K562 (cell line): ENCODE results near the gene MTERF4. TPM values are rescaled to one million over a fixed set of nuclear protein-coding genes. Genes with fewer than 3 reads are reported as not detected.

Experiments used
- ATAC-seq: fragments of 200-7000 bp; cut with Tn5 transposase; 3 replicates; pipeline ENCODE4 v1.9.1; 2020; ENCODE audit warnings: moderate library complexity
- BruUV-seq: library from RNA; stranded (reverse); fragments of 400-500 nt; replicated peaks from 2 replicates; lab custom pipeline; 2021; lab: Mats Ljungman, UMichigan
- CTCF ChIA-PET: fragments of 300-600 bp; formaldehyde crosslinking; extraction: SDS; loops from one replicate; lab custom pipeline; 2021; ENCODE audit warnings: low intra/inter-chr PET ratio; lab: Yijun Ruan, JAX
- POLR2A ChIA-PET: fragments of 300-600, 350-650 bp; sonication (Branson Sonifier 250); formaldehyde crosslinking; extraction: SDS; loops from one replicate; lab custom pipeline; 2021; ENCODE audit warnings: antibody characterized with exemption, inconsistent platforms; lab: Yijun Ruan, JAX
- DNase-seq, 4 experiments: peaks; one replicate each; pipeline versions ENCODE4 v3.0.0 to v3.0.0-alpha.2; 2011 to 2018; ENCODE audit warnings: low spot score in 3 of 4, mixed read lengths in 3 of 4; ENCODE audit errors: extremely low read depth in 1 of 4
- FAIRE-seq: peaks from 2 replicates; lab custom pipeline; 2011; peaks lifted over from hg19 to GRCh38; lab: Jason Lieb, UNC
- H2AFZ ChIP-seq: 2 replicates; pipeline ENCODE4 v1.6.0; 2011; ENCODE audit warnings: low read depth, low read length, control low read depth, inconsistent platforms
- H3K27ac ChIP-seq: fragments of 200-600 bp; 3 replicates; pipeline ENCODE4 v1.8.0; 2011; ENCODE audit warnings: low read depth, mild to moderate bottlenecking, control low read depth, inconsistent platforms, low read length, moderate library complexity, mixed read lengths; ENCODE audit errors: extremely low read depth
- H3K27me3 ChIP-seq, 2 experiments: fragments of 300-600 bp in 1 of 2; 2 replicates in 1 of 2; 3 replicates in 1 of 2; pipeline versions ENCODE4 v1.6.0 to v1.8.0; 2011; ENCODE audit warnings: inconsistent platforms in 2 of 2, low read length in 2 of 2, mild to moderate bottlenecking in 1 of 2, mixed read lengths in 1 of 2, moderate library complexity in 1 of 2; ENCODE audit not compliant: control insufficient read depth in 2 of 2, insufficient read depth in 2 of 2
- H3K36me3 ChIP-seq: fragments of 300-600 bp; 3 replicates; pipeline ENCODE4 v1.8.0; 2011; ENCODE audit warnings: mild to moderate bottlenecking, low read length, inconsistent platforms; ENCODE audit not compliant: control insufficient read depth, insufficient read depth
- H3K4me1 ChIP-seq, 2 experiments: fragments of 200-600 bp in 1 of 2; replicated peaks in 1 of 2; 2 replicates in 1 of 2; 3 replicates in 1 of 2; pipeline versions ENCODE4 v1.5.1 to v1.8.0; 2011; ENCODE audit warnings: inconsistent platforms in 2 of 2, low read length in 2 of 2, mild to moderate bottlenecking in 1 of 2, mixed read lengths in 1 of 2, moderate library complexity in 1 of 2; ENCODE audit not compliant: control insufficient read depth in 2 of 2, insufficient read depth in 2 of 2
- H3K4me2 ChIP-seq: 2 replicates; pipeline ENCODE4 v1.6.1; 2011; ENCODE audit warnings: low read length, control low read depth, inconsistent platforms, mixed read lengths; ENCODE audit not compliant: insufficient read depth
- H3K4me3 ChIP-seq: fragments of 200-600 bp; sonication (generic), shearing (Covaris generic); 2 replicates; pipeline ENCODE4 v1.5.1; 2016; ENCODE audit warnings: control low read depth, inconsistent platforms
- H3K79me2 ChIP-seq: fragments of 200-600 bp; 3 replicates; pipeline ENCODE4 v1.8.0; 2011; ENCODE audit warnings: low read length, inconsistent platforms; ENCODE audit not compliant: control insufficient read depth, insufficient read depth
- H3K9ac ChIP-seq, 2 experiments: 2 replicates each; pipeline versions ENCODE4 v1.6.0 to v1.6.1; 2011; ENCODE audit warnings: low read depth in 2 of 2, low read length in 2 of 2, control low read depth in 1 of 2, inconsistent platforms in 1 of 2, mild to moderate bottlenecking in 1 of 2, mixed read lengths in 1 of 2; ENCODE audit not compliant: insufficient read depth in 1 of 2
- H3K9me1 ChIP-seq: one replicate; pipeline ENCODE4 v1.6.0; 2011; ENCODE audit warnings: inconsistent platforms, mild to moderate bottlenecking, low read length, moderate library complexity; ENCODE audit not compliant: control insufficient read depth, insufficient read depth
- H3K9me3 ChIP-seq: replicated peaks from 2 replicates; pipeline ENCODE4 v1.5.1; 2011; ENCODE audit warnings: low read depth, low read length, inconsistent platforms; ENCODE audit not compliant: control insufficient read depth, insufficient read depth
- H4K20me1 ChIP-seq: replicated peaks from 2 replicates; pipeline ENCODE4 v1.6.1; 2011; ENCODE audit warnings: low read length, inconsistent platforms, mixed read lengths; ENCODE audit not compliant: control insufficient read depth, insufficient read depth
- MIER1 ChIP-seq: fragments of 450-650 bp; IDR thresholded peaks from 2 replicates; pipeline ENCODE4 v1.6.1; 2016; ENCODE audit warnings: antibody characterized with exemption, mild to moderate bottlenecking, low read depth
- NFE2L1 ChIP-seq: fragments of 450-650 bp; IDR thresholded peaks from 2 replicates; pipeline ENCODE4 v1.6.1; 2016; ENCODE audit warnings: missing genetic modification characterization, low read depth, mild to moderate bottlenecking, missing compliant biosample characterization, moderate library complexity, borderline replicate concordance
- PURB ChIP-seq: sonication (generic); formaldehyde crosslinking; IDR thresholded peaks from 2 replicates; pipeline ENCODE4 v1.9.0; 2021; ENCODE audit warnings: low read depth, mild to moderate bottlenecking, missing genetic modification reagents
- SP1 ChIP-seq: sonication (generic); formaldehyde crosslinking; IDR thresholded peaks from 2 replicates; pipeline ENCODE4 v1.8.1; 2022; ENCODE audit warnings: mild to moderate bottlenecking, missing genetic modification reagents
- ZBTB1 ChIP-seq: sonication (generic); formaldehyde crosslinking; IDR thresholded peaks from 2 replicates; pipeline ENCODE4 v1.8.1; 2023; ENCODE audit warnings: missing genetic modification reagents, low read depth, mild to moderate bottlenecking, borderline replicate concordance
- ZNF41 ChIP-seq: fragments of 250-450 bp; sonication (Bioruptor Pico); conservative IDR thresholded peaks from 2 replicates; pipeline ENCODE4 v1.4.0; 2020; ENCODE audit warnings: mild to moderate bottlenecking
- WGBS: fragments of 100-300 bp; shearing (Covaris generic); methylation state at CpG from one replicate; pipeline ENCODE4 v1.1.6; 2016; ENCODE audit warnings: low coverage, mixed read lengths; ENCODE audit not compliant: insufficient coverage; ENCODE audit errors: missing lambda C conversion rate; 5-methylcytosine and 5-hydroxymethylcytosine counted together
- in situ Hi-C: fragments of 300-500 bp; cut with MboI; formaldehyde crosslinking; loops from 4 replicates; pipeline ENCODE4 v1.15.0; 2018; ENCODE audit warnings: inconsistent platforms, mixed read lengths
- intact Hi-C: fragments of 100-400 bp; cut with micrococcal nuclease; formaldehyde crosslinking; loops from 2 replicates; pipeline ENCODE4 v1.14.2; 2022
- polyA plus RNA-seq, 8 experiments: library from polyadenylated mRNA; depleted of rRNA in 4 of 8; stranded (reverse) in 5 of 8; unstranded in 3 of 8; fragments of >200 nt; fragmentation: Nextera tagmentation in 2 of 8; fragmentation: Illumina TruSeq in 1 of 8; extraction: Ambion mirVana in 2 of 8; extraction: Trizol in 1 of 8; gene quantifications; 2 replicates each; pipeline versions ENCODE4 v1.2.1 to v1.2.3, GENCODE V29; 2011 to 2014; ENCODE audit warnings: inconsistent platforms in 1 of 8, missing spikeins in 1 of 8
- total RNA-seq, 7 experiments: library from RNA; depleted of rRNA in 6 of 7; stranded (reverse); fragments of >200 nt in 6 of 7; fragmentation: Illumina TruSeq in 2 of 7; extraction: Trizol in 2 of 7; gene quantifications; 2 replicates each; pipeline versions ENCODE4 v1.2.1 to v1.2.3, GENCODE V29; 2011 to 2021; ENCODE audit warnings: low replicate concordance in 1 of 7
- TF ChIP-seq, protein P1 (sequence below), 2 experiments: fragments of 250-450 bp in 1 of 2; fragments of 450-650 bp in 1 of 2; sonication (Bioruptor Pico) in 1 of 2; IDR thresholded peaks; 2 replicates each; pipeline versions ENCODE4 v1.6.1 to v1.8.0; 2016 to 2021; ENCODE audit warnings: mild to moderate bottlenecking in 2 of 2, moderate library complexity in 2 of 2, missing compliant biosample characterization in 1 of 2, missing genetic modification characterization in 1 of 2
- TF ChIP-seq, protein P2 (sequence below): sonication (generic); formaldehyde crosslinking; IDR thresholded peaks from 2 replicates; pipeline ENCODE4 v1.8.1; 2023; ENCODE audit warnings: mild to moderate bottlenecking, missing genetic modification reagents
- TF ChIP-seq, protein P3 (sequence below): fragments of 450-650 bp; IDR thresholded peaks from 2 replicates; pipeline ENCODE4 v1.6.1; 2017; ENCODE audit warnings: antibody characterized with exemption, mild to moderate bottlenecking
- TF ChIP-seq, protein P4 (sequence below): fragments of 250-450 bp; sonication (Bioruptor Pico); IDR thresholded peaks from 2 replicates; pipeline ENCODE4 v1.4.0; 2020

Gene MTERF4
- total and polyA plus RNA-seq, 9 of the 15 experiments (the other 6 are each of a cell fraction or from before 2014, with no cell fraction given) = 15.3 to 29.6 (median 21.2) TPM

DNA sequence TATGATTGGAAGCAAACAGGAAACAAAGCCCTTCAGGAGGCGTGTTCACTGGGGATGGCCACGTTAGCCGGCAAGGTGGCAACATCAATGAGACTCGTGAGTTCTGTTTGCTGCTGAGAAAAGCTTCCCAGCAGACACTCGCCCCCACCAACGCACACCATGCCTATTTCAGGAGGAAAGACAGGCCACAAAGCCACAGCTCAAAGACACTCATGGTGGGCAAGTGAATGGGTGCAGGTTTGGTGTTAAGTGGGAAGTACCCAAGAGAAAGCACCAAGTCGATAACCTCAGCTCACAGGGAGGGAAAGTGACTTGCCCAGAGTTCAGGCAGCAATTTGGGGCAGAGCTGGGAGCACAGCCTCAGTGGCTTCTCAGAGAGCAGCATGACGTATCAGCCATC is 10.5 kb upstream of the MTERF4 start:
- no peak for ATAC-seq
- Histone ChIP-seq H3K9me3 (no peaks in the 10 kb centered on the region), H3K9me1 (no peaks in the 10 kb centered on the region), H3K4me2 (no peak overlapping the region), H4K20me1 (no peaks in the 10 kb centered on the region), H3K36me3 (peaks cover 8% of the 10 kb centered on the region; the same call in 1 of the 3 replicates), H3K4me3 (no peak overlapping the region), H3K79me2 (no peaks in the 10 kb centered on the region), H3K9ac (no peak overlapping the region), H2AFZ (no peak overlapping the region), H3K27ac (no peak overlapping the region), H3K27me3 (no peaks in the 10 kb centered on the region), H3K4me1 (no peaks in the 10 kb centered on the region)
- 67% methylated on average over 6 of the region's 8 CpGs for WGBS
- no peak for DNase-seq
- no peak for FAIRE-seq
- in situ Hi-C loops = no loop called here
- ChIA-PET POLR2A (interaction anchor here (0.6 kb wide), 1 partner anchor 120 kb away, joined by 3 read pairs; no protein-coding TSS in a partner anchor), CTCF (no interaction called here)
- no TSS peak for BruUV-seq
- intact Hi-C loops = no loop called here
- TF ChIP-seq SP1 (no peak), MIER1 (no peak), ZNF41 (CRISPR knock-in tag) (no peak), PURB (CRISPR knock-in tag) (no peak), NFE2L1 (tag) (no peak), ZBTB1 (no peak)
- TF ChIP-seq, protein P1, sequence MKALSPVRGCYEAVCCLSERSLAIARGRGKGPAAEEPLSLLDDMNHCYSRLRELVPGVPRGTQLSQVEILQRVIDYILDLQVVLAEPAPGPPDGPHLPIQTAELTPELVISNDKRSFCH (CRISPR knock-in tag; IDR thresholded peaks at IDR 0.05) = no peak
- TF ChIP-seq, protein P1 (tag; IDR thresholded peaks at IDR 0.05) = no peak
- TF ChIP-seq, protein P2, sequence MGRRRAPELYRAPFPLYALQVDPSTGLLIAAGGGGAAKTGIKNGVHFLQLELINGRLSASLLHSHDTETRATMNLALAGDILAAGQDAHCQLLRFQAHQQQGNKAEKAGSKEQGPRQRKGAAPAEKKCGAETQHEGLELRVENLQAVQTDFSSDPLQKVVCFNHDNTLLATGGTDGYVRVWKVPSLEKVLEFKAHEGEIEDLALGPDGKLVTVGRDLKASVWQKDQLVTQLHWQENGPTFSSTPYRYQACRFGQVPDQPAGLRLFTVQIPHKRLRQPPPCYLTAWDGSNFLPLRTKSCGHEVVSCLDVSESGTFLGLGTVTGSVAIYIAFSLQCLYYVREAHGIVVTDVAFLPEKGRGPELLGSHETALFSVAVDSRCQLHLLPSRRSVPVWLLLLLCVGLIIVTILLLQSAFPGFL (CRISPR knock-in tag) = no peak
- TF ChIP-seq, protein P3, sequence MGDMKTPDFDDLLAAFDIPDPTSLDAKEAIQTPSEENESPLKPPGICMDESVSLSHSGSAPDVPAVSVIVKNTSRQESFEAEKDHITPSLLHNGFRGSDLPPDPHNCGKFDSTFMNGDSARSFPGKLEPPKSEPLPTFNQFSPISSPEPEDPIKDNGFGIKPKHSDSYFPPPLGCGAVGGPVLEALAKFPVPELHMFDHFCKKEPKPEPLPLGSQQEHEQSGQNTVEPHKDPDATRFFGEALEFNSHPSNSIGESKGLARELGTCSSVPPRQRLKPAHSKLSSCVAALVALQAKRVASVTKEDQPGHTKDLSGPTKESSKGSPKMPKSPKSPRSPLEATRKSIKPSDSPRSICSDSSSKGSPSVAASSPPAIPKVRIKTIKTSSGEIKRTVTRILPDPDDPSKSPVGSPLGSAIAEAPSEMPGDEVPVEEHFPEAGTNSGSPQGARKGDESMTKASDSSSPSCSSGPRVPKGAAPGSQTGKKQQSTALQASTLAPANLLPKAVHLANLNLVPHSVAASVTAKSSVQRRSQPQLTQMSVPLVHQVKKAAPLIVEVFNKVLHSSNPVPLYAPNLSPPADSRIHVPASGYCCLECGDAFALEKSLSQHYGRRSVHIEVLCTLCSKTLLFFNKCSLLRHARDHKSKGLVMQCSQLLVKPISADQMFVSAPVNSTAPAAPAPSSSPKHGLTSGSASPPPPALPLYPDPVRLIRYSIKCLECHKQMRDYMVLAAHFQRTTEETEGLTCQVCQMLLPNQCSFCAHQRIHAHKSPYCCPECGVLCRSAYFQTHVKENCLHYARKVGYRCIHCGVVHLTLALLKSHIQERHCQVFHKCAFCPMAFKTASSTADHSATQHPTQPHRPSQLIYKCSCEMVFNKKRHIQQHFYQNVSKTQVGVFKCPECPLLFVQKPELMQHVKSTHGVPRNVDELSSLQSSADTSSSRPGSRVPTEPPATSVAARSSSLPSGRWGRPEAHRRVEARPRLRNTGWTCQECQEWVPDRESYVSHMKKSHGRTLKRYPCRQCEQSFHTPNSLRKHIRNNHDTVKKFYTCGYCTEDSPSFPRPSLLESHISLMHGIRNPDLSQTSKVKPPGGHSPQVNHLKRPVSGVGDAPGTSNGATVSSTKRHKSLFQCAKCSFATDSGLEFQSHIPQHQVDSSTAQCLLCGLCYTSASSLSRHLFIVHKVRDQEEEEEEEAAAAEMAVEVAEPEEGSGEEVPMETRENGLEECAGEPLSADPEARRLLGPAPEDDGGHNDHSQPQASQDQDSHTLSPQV = no peak
- TF ChIP-seq, protein P4, sequence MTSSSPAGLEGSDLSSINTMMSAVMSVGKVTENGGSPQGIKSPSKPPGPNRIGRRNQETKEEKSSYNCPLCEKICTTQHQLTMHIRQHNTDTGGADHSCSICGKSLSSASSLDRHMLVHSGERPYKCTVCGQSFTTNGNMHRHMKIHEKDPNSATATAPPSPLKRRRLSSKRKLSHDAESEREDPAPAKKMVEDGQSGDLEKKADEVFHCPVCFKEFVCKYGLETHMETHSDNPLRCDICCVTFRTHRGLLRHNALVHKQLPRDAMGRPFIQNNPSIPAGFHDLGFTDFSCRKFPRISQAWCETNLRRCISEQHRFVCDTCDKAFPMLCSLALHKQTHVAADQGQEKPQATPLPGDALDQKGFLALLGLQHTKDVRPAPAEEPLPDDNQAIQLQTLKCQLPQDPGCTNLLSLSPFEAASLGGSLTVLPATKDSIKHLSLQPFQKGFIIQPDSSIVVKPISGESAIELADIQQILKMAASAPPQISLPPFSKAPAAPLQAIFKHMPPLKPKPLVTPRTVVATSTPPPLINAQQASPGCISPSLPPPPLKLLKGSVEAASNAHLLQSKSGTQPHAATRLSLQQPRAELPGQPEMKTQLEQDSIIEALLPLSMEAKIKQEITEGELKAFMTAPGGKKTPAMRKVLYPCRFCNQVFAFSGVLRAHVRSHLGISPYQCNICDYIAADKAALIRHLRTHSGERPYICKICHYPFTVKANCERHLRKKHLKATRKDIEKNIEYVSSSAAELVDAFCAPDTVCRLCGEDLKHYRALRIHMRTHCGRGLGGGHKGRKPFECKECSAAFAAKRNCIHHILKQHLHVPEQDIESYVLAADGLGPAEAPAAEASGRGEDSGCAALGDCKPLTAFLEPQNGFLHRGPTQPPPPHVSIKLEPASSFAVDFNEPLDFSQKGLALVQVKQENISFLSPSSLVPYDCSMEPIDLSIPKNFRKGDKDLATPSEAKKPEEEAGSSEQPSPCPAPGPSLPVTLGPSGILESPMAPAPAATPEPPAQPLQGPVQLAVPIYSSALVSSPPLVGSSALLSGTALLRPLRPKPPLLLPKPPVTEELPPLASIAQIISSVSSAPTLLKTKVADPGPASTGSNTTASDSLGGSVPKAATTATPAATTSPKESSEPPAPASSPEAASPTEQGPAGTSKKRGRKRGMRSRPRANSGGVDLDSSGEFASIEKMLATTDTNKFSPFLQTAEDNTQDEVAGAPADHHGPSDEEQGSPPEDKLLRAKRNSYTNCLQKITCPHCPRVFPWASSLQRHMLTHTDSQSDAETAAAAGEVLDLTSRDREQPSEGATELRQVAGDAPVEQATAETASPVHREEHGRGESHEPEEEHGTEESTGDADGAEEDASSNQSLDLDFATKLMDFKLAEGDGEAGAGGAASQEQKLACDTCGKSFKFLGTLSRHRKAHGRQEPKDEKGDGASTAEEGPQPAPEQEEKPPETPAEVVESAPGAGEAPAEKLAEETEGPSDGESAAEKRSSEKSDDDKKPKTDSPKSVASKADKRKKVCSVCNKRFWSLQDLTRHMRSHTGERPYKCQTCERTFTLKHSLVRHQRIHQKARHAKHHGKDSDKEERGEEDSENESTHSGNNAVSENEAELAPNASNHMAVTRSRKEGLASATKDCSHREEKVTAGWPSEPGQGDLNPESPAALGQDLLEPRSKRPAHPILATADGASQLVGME (CRISPR knock-in tag) = no peak
